GM21717 (cell line): ENCODE measurements around the gene ZNF385C.

Experiments
- ATAC-seq: cut with Tn5 transposase; IDR thresholded peaks from one replicate; pipeline ENCODE4 v1.9.1; 2021; ENCODE audit warnings: mild to moderate bottlenecking, moderate library complexity; ENCODE audit not compliant: unreplicated experiment

The ZNF385C gene

DNA sequence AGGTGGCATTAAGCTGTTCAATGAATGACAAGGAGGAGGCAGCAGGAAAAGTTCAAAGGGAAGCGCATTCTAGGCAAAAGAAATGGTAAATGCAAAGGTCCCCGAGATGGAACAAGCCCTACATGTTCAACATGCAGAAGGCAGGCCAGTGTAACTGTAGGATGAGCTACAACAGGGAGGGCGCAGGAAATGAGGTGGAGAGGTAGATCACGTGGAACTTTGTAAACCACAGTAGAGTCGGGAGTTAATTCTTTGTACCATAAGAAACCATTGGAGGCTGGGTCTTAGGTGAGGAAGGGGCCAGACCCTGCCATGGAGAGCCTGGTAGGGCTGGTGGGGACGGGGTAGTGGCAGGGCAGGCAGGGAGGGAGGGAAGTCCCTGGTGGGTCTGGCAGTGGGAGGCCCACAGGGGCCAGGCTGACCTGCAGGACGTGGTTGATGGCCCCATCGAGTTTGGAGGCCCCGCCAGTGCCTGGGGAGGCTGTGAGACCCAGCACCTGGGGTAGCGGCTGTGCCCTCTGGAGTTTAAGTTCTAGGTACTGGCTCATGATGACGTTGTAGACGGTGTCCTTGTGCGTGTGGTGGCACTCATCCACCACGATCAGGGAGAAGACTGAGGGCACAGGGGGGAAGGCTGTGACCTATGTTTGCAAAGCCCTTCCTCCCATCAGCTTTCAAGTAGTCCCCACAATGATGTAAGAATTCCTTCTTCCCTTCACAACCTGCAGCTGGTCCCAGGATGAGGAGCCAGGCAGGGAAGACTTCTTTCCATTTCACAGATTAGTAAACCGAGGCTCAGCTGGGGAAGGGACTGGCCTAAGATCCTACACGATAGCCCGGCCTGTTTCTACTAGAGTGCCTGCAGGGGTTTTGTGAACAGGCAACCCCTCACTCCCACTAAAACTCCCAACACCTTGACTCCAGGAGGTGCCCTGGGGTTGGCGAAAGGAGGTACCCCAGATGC lies 12.3 kb upstream of the ZNF385C start:
- ATAC-seq: no peak

DNA sequence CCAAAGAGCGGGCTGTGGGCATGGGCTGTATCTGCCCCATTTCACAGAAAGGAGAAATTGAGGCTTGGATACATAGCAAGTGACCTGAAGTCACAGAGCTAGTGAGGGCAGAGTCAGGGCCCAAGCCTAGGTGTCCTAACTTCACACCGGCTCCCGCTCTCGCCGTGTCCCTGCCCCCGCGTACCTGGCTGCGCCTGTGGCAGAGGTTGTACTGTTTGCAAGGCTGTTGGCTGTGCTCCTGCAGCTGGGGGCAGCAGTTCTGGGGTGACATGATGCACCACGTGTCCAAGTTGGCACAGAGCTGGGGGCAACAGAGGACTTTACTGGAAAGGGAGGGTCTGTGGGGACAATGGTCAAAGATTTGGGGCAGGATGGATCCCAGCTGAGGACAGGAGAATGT lies 10.8 kb upstream of the ZNF385C start:
- ATAC-seq: no peak

- peak; percentile 50 for ATAC-seq
These were observed 9.6 kb upstream of the ZNF385C start for GRCh38 chr17:42107597-42108576.

- no peak for ATAC-seq
These were observed 8.9 kb upstream of the ZNF385C start for GRCh38 chr17:42107124-42107523.

DNA sequence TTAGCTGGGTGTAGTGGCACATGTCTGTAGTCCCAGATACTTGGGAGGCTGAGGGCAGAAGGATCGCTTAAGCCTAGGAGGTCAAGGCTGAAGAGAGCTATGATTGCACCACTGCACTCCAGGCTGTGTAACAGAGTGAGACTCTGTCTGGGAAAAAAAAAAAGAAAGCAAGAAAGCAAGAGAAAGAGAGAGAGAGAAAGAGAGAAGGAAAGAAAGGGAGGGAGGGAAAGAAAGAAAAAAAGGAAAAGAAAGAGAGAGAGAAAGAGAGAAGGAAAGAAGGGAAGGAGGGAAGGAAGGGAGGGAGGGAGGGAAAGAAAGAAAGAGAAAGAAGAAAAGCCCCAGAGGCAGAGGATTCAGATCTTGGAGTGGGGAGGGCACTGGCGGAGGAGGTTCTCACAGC lies 7.7 kb upstream of the ZNF385C start:
- ATAC-seq: no peak

DNA sequence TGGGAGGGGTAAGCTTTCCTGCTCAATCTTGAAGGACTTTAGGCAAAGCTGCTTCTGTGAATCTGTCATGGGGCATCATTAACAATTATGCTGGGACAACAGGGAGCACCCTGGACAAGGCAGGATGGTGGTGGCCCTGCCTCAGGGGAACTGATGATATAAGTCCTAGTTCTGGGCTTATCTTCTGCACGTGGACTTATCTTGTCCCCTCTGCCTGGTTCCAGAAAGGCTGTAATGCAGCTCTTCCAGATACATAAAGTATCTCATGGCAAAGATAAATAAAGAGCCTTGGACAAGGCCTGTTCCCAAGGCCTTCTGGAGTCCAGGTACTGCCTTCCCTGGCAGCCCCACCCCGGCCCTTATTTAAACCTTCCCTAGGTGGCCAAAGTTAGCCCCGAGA lies 6.0 kb upstream of the ZNF385C start:
- ATAC-seq: no peak

- ATAC-seq: no peak
These were observed 5.1 kb upstream of the ZNF385C start for GRCh38 chr17:42103221-42103954.

DNA sequence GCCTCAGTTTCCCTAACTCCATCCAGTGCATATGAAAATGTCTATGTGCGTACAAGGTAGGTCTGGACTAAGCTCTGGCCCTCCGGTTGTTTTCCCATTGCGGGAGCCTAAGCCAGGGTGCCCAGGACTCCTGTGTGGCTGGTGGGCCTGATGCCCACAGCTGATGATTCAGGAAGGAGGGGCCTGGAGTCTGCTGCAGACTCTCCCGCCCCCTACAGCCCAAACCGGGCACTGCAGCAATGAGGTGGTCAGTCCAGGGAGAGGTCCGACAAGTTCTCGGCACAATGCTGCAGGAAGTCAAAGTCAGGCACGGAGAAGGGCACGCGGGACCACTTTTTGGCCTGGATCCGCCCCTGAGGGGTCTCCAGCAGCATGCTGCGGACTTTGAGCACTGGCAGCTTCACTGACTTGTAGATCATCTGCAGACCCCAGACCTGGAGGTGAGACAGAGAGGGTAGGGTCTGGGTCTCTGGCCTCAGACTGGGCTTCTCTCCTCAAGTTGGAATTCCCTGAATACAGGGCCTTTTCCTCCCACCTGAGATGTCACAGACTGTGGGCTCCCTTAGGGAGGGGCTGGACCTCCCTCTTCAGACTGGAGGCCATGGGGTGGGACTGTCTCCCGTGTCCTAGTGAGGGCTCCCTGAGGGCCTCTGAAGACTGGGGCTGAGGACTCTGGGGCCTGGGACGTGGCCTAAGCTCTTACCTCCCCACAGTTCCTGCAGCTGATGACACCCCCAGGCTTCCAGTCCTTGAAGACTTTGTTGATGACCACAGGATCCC lies 3.4 kb upstream of the ZNF385C start:
- no peak for ATAC-seq

DNA sequence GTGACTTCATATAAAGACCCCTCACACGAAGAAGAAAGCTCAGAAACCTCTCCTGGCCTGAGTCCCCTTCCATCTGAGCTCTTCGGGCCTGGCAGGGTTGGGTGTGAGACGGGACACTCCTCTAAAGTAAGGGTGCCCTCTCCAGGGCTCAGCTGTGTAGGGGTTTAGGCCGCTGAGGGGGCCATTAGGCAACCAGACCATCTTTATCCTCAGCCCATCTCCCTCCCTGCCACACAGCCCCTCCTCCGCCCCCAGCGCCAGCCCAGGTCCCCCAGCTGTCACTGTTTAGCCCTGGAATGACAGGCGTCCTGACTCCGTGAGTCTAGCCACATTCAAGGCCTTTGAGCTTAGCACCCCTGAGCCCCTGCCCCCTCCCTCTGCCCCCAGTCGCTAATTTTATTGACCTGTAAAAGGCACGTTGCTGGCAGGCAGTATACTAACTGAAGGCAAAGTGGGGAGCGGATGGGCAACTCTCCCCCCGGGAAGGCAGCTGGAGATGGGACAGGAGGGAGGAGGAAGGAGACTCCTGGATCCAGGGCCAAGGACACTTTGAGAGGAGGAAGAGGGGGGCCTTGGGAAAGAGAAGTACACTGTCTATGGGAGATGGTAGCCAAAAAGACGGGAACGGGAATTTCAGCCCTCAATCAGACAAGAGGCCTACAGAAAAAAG lies 592 bp upstream of the ZNF385C start:
- ATAC-seq: no peak

GRCh38 chr17:42096360-42097111 lies 1.7 kb downstream of the ZNF385C start:
- no peak for ATAC-seq

GRCh38 chr17:42094375-42095069 lies 3.8 kb downstream of the ZNF385C start:
- ATAC-seq: no peak

GRCh38 chr17:42092939-42093338 lies 5.3 kb downstream of the ZNF385C start:
- no peak for ATAC-seq

DNA sequence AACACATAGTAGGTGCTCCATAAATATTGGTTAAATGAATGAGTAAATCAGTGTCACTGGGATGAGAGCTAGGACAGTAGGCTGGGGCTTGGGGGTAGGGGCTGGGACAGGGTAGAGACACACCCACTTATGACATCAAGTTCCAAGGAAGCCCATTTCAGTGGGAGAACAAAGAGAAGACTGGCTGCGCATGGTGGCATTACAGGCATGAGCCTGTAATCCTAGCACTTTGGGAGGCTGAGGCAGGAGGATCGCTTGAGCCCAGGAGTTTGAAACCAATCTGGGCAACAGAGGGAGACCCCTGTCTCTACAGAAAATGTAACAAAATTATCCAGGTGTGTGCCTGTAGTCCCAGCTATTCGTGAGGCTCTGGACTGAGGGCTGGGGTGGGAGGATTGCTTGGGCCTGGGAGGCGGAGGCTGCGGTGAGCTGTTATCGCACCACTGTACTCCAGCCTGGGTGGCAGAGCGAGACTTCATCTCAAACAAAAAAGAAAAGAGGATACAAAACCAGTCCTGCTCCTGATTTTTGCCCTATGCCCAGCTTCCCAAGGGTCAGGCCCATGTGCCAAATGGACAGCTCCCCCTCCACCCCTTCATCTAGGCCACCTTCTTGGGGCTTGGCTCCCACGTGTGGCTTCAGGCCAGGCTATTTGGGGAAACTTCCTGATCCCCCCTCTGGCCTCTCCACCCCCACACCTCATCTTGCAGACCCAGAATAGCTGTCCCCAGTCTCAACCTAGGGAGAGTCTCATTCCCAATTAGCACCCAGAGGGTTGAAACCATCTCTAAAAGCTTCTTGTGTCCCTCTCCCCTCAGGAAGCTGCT lies 7.1 kb downstream of the ZNF385C start:
- ATAC-seq: no peak

DNA sequence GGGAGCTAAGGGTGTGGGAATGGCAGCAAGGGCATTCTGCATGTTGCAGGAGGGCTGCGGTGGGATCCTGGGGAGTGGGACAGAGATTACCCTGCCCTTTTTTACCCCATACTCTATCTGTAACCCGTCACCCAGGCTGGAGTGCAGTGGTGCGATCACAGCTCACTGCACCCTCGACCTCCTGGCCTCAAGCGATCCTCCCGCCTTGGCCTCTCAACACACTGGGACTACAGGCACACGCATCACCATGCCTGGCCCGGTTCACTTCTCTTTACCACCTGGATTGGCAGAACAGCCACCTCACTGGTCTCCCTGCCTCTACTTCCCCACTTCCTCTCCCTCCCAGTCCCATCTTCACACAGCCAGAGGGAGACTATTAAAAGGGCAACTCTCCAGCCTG lies 9.5 kb downstream of the ZNF385C start:
- ATAC-seq: no peak

- no peak for ATAC-seq
These were observed 10.3 kb downstream of the ZNF385C start for GRCh38 chr17:42087736-42088705.

GRCh38 chr17:42087042-42087701 lies 11.1 kb downstream of the ZNF385C start:
- no peak for ATAC-seq
